ENCODE measurements around the gene PSMA5.

Gene PSMA5

DNA sequence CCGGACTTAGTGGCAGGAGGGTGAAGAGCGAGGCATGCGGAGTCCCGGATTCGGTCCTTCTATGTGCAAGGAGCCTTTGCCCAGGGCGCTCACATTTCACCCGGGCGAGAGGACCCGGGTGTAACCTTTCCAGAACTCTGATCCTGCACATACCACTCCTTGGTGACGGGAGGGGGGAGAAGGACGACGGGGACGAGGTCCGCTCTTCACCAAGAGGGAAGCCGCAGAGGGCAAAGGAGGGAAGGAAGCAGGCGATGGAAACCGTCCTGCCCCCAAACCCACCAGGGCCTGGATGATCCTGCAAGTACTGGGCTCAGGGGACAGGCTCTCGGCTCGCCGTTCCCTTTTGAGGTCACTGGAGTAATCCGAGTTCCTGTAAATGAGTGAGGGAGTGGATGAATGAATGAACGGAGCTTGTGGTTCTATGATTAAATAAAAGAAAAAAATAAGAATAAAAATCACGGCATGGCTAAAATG lies 41.1 kb upstream of the PSMA5 start:
- POLR2A ChIA-PET: interaction anchor here (1.1 kb wide), 1 partner anchor 41 kb away, joined by 4 read pairs; the partner anchor contains the start of gene PSMA5
- no peak for TF ChIP-seq ZBTB17 (tag by site-specific recombination; IDR thresholded peaks at IDR 0.05)
- TF ChIP-seq, protein P1, sequence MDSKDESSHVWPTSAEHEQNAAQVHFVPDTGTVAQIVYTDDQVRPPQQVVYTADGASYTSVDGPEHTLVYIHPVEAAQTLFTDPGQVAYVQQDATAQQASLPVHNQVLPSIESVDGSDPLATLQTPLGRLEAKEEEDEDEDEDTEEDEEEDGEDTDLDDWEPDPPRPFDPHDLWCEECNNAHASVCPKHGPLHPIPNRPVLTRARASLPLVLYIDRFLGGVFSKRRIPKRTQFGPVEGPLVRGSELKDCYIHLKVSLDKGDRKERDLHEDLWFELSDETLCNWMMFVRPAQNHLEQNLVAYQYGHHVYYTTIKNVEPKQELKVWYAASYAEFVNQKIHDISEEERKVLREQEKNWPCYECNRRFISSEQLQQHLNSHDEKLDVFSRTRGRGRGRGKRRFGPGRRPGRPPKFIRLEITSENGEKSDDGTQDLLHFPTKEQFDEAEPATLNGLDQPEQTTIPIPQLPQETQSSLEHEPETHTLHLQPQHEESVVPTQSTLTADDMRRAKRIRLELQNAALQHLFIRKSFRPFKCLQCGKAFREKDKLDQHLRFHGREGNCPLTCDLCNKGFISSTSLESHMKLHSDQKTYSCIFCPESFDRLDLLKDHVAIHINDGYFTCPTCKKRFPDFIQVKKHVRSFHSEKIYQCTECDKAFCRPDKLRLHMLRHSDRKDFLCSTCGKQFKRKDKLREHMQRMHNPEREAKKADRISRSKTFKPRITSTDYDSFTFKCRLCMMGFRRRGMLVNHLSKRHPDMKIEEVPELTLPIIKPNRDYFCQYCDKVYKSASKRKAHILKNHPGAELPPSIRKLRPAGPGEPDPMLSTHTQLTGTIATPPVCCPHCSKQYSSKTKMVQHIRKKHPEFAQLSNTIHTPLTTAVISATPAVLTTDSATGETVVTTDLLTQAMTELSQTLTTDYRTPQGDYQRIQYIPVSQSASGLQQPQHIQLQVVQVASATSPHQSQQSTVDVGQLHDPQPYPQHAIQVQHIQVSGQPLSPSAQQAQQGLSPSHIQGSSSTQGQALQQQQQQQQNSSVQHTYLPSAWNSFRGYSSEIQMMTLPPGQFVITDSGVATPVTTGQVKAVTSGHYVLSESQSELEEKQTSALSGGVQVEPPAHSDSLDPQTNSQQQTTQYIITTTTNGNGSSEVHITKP (tag by site-specific recombination; IDR thresholded peaks at IDR 0.05): 0 out of 2 replicates have a peak, but pooled peaks have one; percentile 22
- Histone ChIP-seq H3K9me3 (ENCODE audit: control insufficient read depth, insufficient read depth, low read depth, low read length) (no peaks in the 10 kb centered on the region), H3K36me3 (ENCODE audit: control insufficient read depth in 2 of 2, insufficient read depth in 1 of 2, low read length in 2 of 2) (no peaks in the 10 kb centered on the region), H3K27ac (ENCODE audit: extremely low read depth, low read depth, low read length) (no peak overlapping the region), H3K4me3 (ENCODE audit: low read depth, low read length) (no peak overlapping the region; the same call in 1 of the 2 replicates), H3K4me1 (ENCODE audit: control insufficient read depth, insufficient read depth, low read length) (no peaks in the 10 kb centered on the region; the same call in 1 of the 2 replicates)
- CTCF ChIA-PET: no interaction called here

DNA sequence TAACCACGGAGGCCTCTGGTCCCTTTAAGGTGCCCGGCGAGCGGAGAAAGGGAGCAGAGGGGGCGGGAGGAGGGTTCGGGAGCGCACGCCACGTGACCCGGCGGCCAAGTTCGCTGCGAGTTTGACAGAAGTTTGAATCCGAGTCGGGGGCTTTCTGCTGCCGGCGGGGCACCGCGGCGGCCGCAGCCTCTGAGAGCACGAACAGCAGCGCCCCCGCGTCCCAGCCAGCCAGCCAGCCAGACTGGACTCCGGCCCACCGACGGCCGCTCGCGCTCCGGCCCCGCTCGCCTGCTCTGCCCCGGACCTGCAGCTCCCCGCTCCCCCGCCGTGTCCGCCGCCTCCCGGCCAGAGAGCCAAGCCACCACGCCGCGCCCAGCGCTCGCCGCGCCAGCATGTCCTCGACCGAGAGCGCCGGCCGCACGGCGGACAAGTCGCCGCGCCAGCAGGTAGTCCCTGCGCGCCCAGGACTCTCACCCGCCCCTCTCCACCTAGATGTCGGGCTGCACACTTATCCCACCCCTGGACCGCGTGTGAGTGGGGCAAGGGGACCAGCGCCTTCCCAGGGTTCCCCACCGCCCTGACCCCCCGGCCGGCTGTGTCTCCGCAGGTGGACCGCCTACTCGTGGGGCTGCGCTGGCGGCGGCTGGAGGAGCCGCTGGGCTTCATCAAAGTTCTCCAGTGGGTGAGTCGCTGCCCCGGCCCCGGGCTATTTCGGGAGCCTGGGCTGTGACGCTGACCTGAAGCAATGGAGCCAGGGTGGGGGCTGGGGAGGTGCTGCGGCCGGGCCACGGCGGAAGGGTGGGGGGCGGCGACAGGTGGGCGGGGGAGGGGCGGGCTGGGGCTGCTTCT lies 40.4 kb upstream of the PSMA5 start, which contains the start of gene SYPL2:
SYPL2 (plus strand) TSS at position 95 of the 849 bp plus-strand sequence; CDS start at position 393, 298 bp downstream.
- POLR2A ChIA-PET: interaction anchor here (1.0 kb wide), 1 partner anchor 367 kb away, joined by 4 read pairs; no protein-coding TSS in a partner anchor
- Histone ChIP-seq H3K4me3 (ENCODE audit: low read depth, low read length) (peak within 1 kb of the TSS; percentile 47), H3K36me3 (ENCODE audit: control insufficient read depth in 2 of 2, insufficient read depth in 1 of 2, low read length in 2 of 2) (no peaks in the 10 kb centered on the region), H3K27ac (ENCODE audit: extremely low read depth, low read depth, low read length) (no peak within 1 kb of the TSS; the same call in 1 of the 2 replicates), H3K9me3 (ENCODE audit: control insufficient read depth, insufficient read depth, low read depth, low read length) (no peaks in the 10 kb centered on the region), H3K4me1 (ENCODE audit: control insufficient read depth, insufficient read depth, low read length) (no peaks in the 10 kb centered on the region; the same call in 1 of the 2 replicates)
- CTCF ChIA-PET: interaction anchor here (0.6 kb wide), 1 partner anchor 43 kb away, joined by 3 read pairs; no protein-coding TSS in a partner anchor
- TF ChIP-seq, protein P2, sequence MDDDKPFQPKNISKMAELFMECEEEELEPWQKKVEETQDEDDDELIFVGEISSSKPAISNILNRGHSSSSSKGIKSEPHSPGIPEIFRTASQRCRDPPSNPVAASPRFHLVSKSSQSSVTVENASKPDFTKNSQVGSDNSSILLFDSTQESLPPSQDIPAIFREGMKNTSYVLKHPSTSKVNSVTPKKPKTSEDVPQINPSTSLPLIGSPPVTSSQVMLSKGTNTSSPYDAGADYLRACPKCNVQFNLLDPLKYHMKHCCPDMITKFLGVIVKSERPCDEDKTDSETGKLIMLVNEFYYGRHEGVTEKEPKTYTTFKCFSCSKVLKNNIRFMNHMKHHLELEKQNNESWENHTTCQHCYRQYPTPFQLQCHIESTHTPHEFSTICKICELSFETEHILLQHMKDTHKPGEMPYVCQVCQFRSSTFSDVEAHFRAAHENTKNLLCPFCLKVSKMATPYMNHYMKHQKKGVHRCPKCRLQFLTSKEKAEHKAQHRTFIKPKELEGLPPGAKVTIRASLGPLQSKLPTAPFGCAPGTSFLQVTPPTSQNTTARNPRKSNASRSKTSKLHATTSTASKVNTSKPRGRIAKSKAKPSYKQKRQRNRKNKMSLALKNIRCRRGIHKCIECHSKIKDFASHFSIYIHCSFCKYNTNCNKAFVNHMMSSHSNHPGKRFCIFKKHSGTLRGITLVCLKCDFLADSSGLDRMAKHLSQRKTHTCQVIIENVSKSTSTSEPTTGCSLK (tag by site-specific recombination; IDR thresholded peaks at IDR 0.05): no peak
- TF ChIP-seq ZNF670 (tag by site-specific recombination; IDR thresholded peaks at IDR 0.05; ENCODE audit: low read depth) (no peak), ZNF10 (tag by site-specific recombination; IDR thresholded peaks at IDR 0.05) (no peak), ZNF776 (tag by site-specific recombination; IDR thresholded peaks at IDR 0.05; ENCODE audit: borderline replicate concordance) (no peak), ZNF239 (tag by site-specific recombination; IDR thresholded peaks at IDR 0.05) (no peak), ZNF202 (tag by site-specific recombination; IDR thresholded peaks at IDR 0.05; ENCODE audit: borderline replicate concordance) (no peak), SP2 (tag by site-specific recombination; IDR thresholded peaks at IDR 0.05) (peak; percentile 61), ZNF133 (tag by site-specific recombination; IDR thresholded peaks at IDR 0.05) (no peak), ZNF311 (tag by site-specific recombination; IDR thresholded peaks at IDR 0.05; ENCODE audit: borderline replicate concordance) (no peak), BCL11A (tag by site-specific recombination; IDR thresholded peaks at IDR 0.05; ENCODE audit: low read depth) (no peak), ZXDB (tag by site-specific recombination; IDR thresholded peaks at IDR 0.05) (peak; percentile 50; the same call in 1 of the 2 replicates)
- TF ChIP-seq, protein P3, sequence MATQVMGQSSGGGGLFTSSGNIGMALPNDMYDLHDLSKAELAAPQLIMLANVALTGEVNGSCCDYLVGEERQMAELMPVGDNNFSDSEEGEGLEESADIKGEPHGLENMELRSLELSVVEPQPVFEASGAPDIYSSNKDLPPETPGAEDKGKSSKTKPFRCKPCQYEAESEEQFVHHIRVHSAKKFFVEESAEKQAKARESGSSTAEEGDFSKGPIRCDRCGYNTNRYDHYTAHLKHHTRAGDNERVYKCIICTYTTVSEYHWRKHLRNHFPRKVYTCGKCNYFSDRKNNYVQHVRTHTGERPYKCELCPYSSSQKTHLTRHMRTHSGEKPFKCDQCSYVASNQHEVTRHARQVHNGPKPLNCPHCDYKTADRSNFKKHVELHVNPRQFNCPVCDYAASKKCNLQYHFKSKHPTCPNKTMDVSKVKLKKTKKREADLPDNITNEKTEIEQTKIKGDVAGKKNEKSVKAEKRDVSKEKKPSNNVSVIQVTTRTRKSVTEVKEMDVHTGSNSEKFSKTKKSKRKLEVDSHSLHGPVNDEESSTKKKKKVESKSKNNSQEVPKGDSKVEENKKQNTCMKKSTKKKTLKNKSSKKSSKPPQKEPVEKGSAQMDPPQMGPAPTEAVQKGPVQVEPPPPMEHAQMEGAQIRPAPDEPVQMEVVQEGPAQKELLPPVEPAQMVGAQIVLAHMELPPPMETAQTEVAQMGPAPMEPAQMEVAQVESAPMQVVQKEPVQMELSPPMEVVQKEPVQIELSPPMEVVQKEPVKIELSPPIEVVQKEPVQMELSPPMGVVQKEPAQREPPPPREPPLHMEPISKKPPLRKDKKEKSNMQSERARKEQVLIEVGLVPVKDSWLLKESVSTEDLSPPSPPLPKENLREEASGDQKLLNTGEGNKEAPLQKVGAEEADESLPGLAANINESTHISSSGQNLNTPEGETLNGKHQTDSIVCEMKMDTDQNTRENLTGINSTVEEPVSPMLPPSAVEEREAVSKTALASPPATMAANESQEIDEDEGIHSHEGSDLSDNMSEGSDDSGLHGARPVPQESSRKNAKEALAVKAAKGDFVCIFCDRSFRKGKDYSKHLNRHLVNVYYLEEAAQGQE (tag by site-specific recombination; IDR thresholded peaks at IDR 0.05): no peak
- TF ChIP-seq, protein P4, sequence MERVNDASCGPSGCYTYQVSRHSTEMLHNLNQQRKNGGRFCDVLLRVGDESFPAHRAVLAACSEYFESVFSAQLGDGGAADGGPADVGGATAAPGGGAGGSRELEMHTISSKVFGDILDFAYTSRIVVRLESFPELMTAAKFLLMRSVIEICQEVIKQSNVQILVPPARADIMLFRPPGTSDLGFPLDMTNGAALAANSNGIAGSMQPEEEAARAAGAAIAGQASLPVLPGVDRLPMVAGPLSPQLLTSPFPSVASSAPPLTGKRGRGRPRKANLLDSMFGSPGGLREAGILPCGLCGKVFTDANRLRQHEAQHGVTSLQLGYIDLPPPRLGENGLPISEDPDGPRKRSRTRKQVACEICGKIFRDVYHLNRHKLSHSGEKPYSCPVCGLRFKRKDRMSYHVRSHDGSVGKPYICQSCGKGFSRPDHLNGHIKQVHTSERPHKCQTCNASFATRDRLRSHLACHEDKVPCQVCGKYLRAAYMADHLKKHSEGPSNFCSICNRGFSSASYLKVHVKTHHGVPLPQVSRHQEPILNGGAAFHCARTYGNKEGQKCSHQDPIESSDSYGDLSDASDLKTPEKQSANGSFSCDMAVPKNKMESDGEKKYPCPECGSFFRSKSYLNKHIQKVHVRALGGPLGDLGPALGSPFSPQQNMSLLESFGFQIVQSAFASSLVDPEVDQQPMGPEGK (tag by site-specific recombination; IDR thresholded peaks at IDR 0.05): peak; percentile 68
- TF ChIP-seq, protein P5, sequence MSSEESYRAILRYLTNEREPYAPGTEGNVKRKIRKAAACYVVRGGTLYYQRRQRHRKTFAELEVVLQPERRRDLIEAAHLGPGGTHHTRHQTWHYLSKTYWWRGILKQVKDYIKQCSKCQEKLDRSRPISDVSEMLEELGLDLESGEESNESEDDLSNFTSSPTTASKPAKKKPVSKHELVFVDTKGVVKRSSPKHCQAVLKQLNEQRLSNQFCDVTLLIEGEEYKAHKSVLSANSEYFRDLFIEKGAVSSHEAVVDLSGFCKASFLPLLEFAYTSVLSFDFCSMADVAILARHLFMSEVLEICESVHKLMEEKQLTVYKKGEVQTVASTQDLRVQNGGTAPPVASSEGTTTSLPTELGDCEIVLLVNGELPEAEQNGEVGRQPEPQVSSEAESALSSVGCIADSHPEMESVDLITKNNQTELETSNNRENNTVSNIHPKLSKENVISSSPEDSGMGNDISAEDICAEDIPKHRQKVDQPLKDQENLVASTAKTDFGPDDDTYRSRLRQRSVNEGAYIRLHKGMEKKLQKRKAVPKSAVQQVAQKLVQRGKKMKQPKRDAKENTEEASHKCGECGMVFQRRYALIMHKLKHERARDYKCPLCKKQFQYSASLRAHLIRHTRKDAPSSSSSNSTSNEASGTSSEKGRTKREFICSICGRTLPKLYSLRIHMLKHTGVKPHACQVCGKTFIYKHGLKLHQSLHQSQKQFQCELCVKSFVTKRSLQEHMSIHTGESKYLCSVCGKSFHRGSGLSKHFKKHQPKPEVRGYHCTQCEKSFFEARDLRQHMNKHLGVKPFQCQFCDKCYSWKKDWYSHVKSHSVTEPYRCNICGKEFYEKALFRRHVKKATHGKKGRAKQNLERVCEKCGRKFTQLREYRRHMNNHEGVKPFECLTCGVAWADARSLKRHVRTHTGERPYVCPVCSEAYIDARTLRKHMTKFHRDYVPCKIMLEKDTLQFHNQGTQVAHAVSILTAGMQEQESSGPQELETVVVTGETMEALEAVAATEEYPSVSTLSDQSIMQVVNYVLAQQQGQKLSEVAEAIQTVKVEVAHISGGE (tag by site-specific recombination; conservative IDR thresholded peaks at IDR 0.05; ENCODE audit: low read depth): 0 out of 2 replicates have a peak, but pooled peaks have one; percentile 12

Data from HEK293 (cell line).